Measurements from ENCODE around the gene RIT2. TPM values are rescaled to one million over a fixed set of nuclear protein-coding genes. Genes with fewer than 3 reads are reported as not detected.

The RIT2 gene
- total RNA-seq, 1 experiment from 2014 or later: not detected

GRCh38 chr18:42950732-42951131, 164.8 kb downstream of the RIT2 start:
- intact Hi-C loops (cut with micrococcal nuclease; ENCODE audit: unreplicated experiment): no loop called here
- no peak for DNase-seq
- no peaks in the 10 kb centered on the region for H3K27me3 Mint-ChIP-seq (ENCODE audit: insufficient read depth, unreplicated experiment)
- Histone ChIP-seq H3K9me3 (no peaks in the 10 kb centered on the region), H3K4me1 (no peaks in the 10 kb centered on the region), H3K27me3 (replicated peaks; ENCODE audit: control insufficient read depth, insufficient read depth, low read length) (no peaks in the 10 kb centered on the region), H3K4me3 (ENCODE audit: low read depth, low read length) (no peak overlapping the region), H3K36me3 (ENCODE audit: control insufficient read depth, insufficient read depth, low read length) (no peaks in the 10 kb centered on the region)
- no TSS peak for BruUV-seq (replicated peaks)
- ChIA-PET POLR2A (no interaction called here), CTCF (no interaction called here)
- no peak for TF ChIP-seq CTCF (IDR thresholded peaks at IDR 0.05; ENCODE audit: insufficient read depth in 1 of 2, low read depth in 1 of 2, low read length in 1 of 2, severe bottlenecking in 1 of 2, unreplicated experiment in 1 of 2)
- no peaks in the 10 kb centered on the region for H3K36me3 Mint-ChIP-seq (ENCODE audit: insufficient read depth, unreplicated experiment)
- H3K4me3 Mint-ChIP-seq (ENCODE audit: unreplicated experiment): no peak overlapping the region
- no peaks in the 10 kb centered on the region for H3K4me1 Mint-ChIP-seq (ENCODE audit: low read depth, unreplicated experiment)
- H3K27ac Mint-ChIP-seq (ENCODE audit: unreplicated experiment): no peak overlapping the region
- no peaks in the 10 kb centered on the region for H3K9me3 Mint-ChIP-seq (ENCODE audit: unreplicated experiment)

GRCh38 chr18:42948831-42949230, 166.7 kb downstream of the RIT2 start:
- no peak overlapping the region for H3K27ac Mint-ChIP-seq (ENCODE audit: unreplicated experiment)
- no peak overlapping the region for H3K4me3 Mint-ChIP-seq (ENCODE audit: unreplicated experiment)
- Histone ChIP-seq H3K27me3 (replicated peaks; ENCODE audit: control insufficient read depth, insufficient read depth, low read length) (no peaks in the 10 kb centered on the region), H3K4me3 (ENCODE audit: low read depth, low read length) (no peak overlapping the region), H3K9me3 (no peaks in the 10 kb centered on the region), H3K4me1 (no peaks in the 10 kb centered on the region), H3K36me3 (ENCODE audit: control insufficient read depth, insufficient read depth, low read length) (no peaks in the 10 kb centered on the region)
- no peaks in the 10 kb centered on the region for H3K27me3 Mint-ChIP-seq (ENCODE audit: insufficient read depth, unreplicated experiment)
- POLR2A ChIA-PET: no interaction called here
- DNase-seq: no peak
- CTCF ChIA-PET: no interaction called here
- no peak for TF ChIP-seq CTCF (IDR thresholded peaks at IDR 0.05; ENCODE audit: insufficient read depth in 1 of 2, low read depth in 1 of 2, low read length in 1 of 2, severe bottlenecking in 1 of 2, unreplicated experiment in 1 of 2)
- intact Hi-C loops (cut with micrococcal nuclease; ENCODE audit: unreplicated experiment): no loop called here
- no TSS peak for BruUV-seq (replicated peaks)
- no peaks in the 10 kb centered on the region for H3K36me3 Mint-ChIP-seq (ENCODE audit: insufficient read depth, unreplicated experiment)
- H3K9me3 Mint-ChIP-seq (ENCODE audit: unreplicated experiment): no peaks in the 10 kb centered on the region
- H3K4me1 Mint-ChIP-seq (ENCODE audit: low read depth, unreplicated experiment): no peaks in the 10 kb centered on the region

GRCh38 chr18:42941860-42942259, 173.6 kb downstream of the RIT2 start:
- H3K27me3 Mint-ChIP-seq (ENCODE audit: insufficient read depth, unreplicated experiment): no peaks in the 10 kb centered on the region
- no peak overlapping the region for H3K4me3 Mint-ChIP-seq (ENCODE audit: unreplicated experiment)
- H3K27me3 ChIP-seq (replicated peaks; ENCODE audit: control insufficient read depth, insufficient read depth, low read length): no peaks in the 10 kb centered on the region
- ChIA-PET CTCF (no interaction called here), POLR2A (no interaction called here)
- H3K9me3 ChIP-seq: no peaks in the 10 kb centered on the region
- no peaks in the 10 kb centered on the region for H3K36me3 ChIP-seq (ENCODE audit: control insufficient read depth, insufficient read depth, low read length)
- H3K9me3 Mint-ChIP-seq (ENCODE audit: unreplicated experiment): no peaks in the 10 kb centered on the region
- no TSS peak for BruUV-seq (replicated peaks)
- H3K4me3 ChIP-seq (ENCODE audit: low read depth, low read length): no peak overlapping the region
- TF ChIP-seq CTCF (IDR thresholded peaks at IDR 0.05; ENCODE audit: insufficient read depth in 1 of 2, low read depth in 1 of 2, low read length in 1 of 2, severe bottlenecking in 1 of 2, unreplicated experiment in 1 of 2): no peak
- no peak overlapping the region for H3K27ac Mint-ChIP-seq (ENCODE audit: unreplicated experiment)
- no peaks in the 10 kb centered on the region for H3K4me1 ChIP-seq
- no peaks in the 10 kb centered on the region for H3K4me1 Mint-ChIP-seq (ENCODE audit: low read depth, unreplicated experiment)
- H3K36me3 Mint-ChIP-seq (ENCODE audit: insufficient read depth, unreplicated experiment): no peaks in the 10 kb centered on the region
- DNase-seq: no peak
- intact Hi-C loops (cut with micrococcal nuclease; ENCODE audit: unreplicated experiment): no loop called here
